ENCODE data around the gene CKB.

The CKB gene

GRCh38 chr14:103548463-103549351 is 26.1 kb upstream of the CKB start:
- Histone ChIP-seq H3K36me3 (ENCODE audit: control insufficient read depth in 1 of 2, insufficient read depth in 2 of 2, low read length in 2 of 2) (no peaks in the 10 kb centered on the region), H3K4me3 (ENCODE audit: low read depth in 1 of 2, low read length in 2 of 2) (no peak overlapping the region), H3K4me1 (ENCODE audit: control insufficient read depth in 1 of 2, insufficient read depth in 2 of 2, low read length in 2 of 2) (peaks cover 0 to 60% of the 10 kb centered on the region in 2 donors), H3K27ac (ENCODE audit: low read length) (no peak overlapping the region), H3K9me3 (ENCODE audit: control insufficient read depth in 1 of 2, low read length in 2 of 2) (no peaks in the 10 kb centered on the region), H3K27me3 (ENCODE audit: low read depth, low read length) (no peaks in the 10 kb centered on the region)

GRCh38 chr14:103547941-103548462 is 25.4 kb upstream of the CKB start:
- Histone ChIP-seq H3K36me3 (ENCODE audit: control insufficient read depth in 1 of 2, insufficient read depth in 2 of 2, low read length in 2 of 2) (no peaks in the 10 kb centered on the region), H3K27ac (ENCODE audit: low read length) (no peak overlapping the region), H3K9me3 (ENCODE audit: control insufficient read depth in 1 of 2, low read length in 2 of 2) (no peaks in the 10 kb centered on the region), H3K4me1 (ENCODE audit: control insufficient read depth in 1 of 2, insufficient read depth in 2 of 2, low read length in 2 of 2) (peaks cover 0 to 68% of the 10 kb centered on the region in 2 donors), H3K4me3 (ENCODE audit: low read depth in 1 of 2, low read length in 2 of 2) (no peak overlapping the region), H3K27me3 (ENCODE audit: low read depth, low read length) (no peaks in the 10 kb centered on the region)

GRCh38 chr14:103547455-103547940 is 24.9 kb upstream of the CKB start:
- no peaks in the 10 kb centered on the region for H3K27me3 ChIP-seq (ENCODE audit: low read depth, low read length)
- no peak overlapping the region for H3K27ac ChIP-seq (ENCODE audit: low read length)
- no peak overlapping the region for H3K4me3 ChIP-seq (ENCODE audit: low read depth in 1 of 2, low read length in 2 of 2)
- H3K9me3 ChIP-seq (ENCODE audit: control insufficient read depth in 1 of 2, low read length in 2 of 2), result no peaks in the 10 kb centered on the region
- H3K36me3 ChIP-seq (ENCODE audit: control insufficient read depth in 1 of 2, insufficient read depth in 2 of 2, low read length in 2 of 2), result no peaks in the 10 kb centered on the region
- peaks cover 0 to 72% of the 10 kb centered on the region in 2 donors for H3K4me1 ChIP-seq (ENCODE audit: control insufficient read depth in 1 of 2, insufficient read depth in 2 of 2, low read length in 2 of 2)

GRCh38 chr14:103546652-103547454 is 24.2 kb upstream of the CKB start:
- peaks cover 0 to 72% of the 10 kb centered on the region in 2 donors for H3K4me1 ChIP-seq (ENCODE audit: control insufficient read depth in 1 of 2, insufficient read depth in 2 of 2, low read length in 2 of 2)
- no peak overlapping the region for H3K4me3 ChIP-seq (ENCODE audit: low read depth in 1 of 2, low read length in 2 of 2)
- no peaks in the 10 kb centered on the region for H3K9me3 ChIP-seq (ENCODE audit: control insufficient read depth in 1 of 2, low read length in 2 of 2)
- H3K36me3 ChIP-seq (ENCODE audit: control insufficient read depth in 1 of 2, insufficient read depth in 2 of 2, low read length in 2 of 2), result no peaks in the 10 kb centered on the region
- no peak overlapping the region for H3K27ac ChIP-seq (ENCODE audit: low read length)
- no peaks in the 10 kb centered on the region for H3K27me3 ChIP-seq (ENCODE audit: low read depth, low read length)

- no peak overlapping the region for H3K4me3 ChIP-seq (ENCODE audit: low read depth in 1 of 2, low read length in 2 of 2)
- H3K9me3 ChIP-seq (ENCODE audit: control insufficient read depth in 1 of 2, low read length in 2 of 2), result no peaks in the 10 kb centered on the region
- H3K27me3 ChIP-seq (ENCODE audit: low read depth, low read length), result no peaks in the 10 kb centered on the region
- no peak overlapping the region for H3K27ac ChIP-seq (ENCODE audit: low read length)
- H3K36me3 ChIP-seq (ENCODE audit: control insufficient read depth in 1 of 2, insufficient read depth in 2 of 2, low read length in 2 of 2), result no peaks in the 10 kb centered on the region
- peaks cover 0 to 77% of the 10 kb centered on the region in 2 donors for H3K4me1 ChIP-seq (ENCODE audit: control insufficient read depth in 1 of 2, insufficient read depth in 2 of 2, low read length in 2 of 2)
Observed at GRCh38 chr14:103545915-103546651, 23.5 kb upstream of the CKB start.

- H3K27ac ChIP-seq (ENCODE audit: low read length), result no peak overlapping the region
- no peak overlapping the region for H3K4me3 ChIP-seq (ENCODE audit: low read depth in 1 of 2, low read length in 2 of 2)
- no peaks in the 10 kb centered on the region for H3K36me3 ChIP-seq (ENCODE audit: control insufficient read depth in 1 of 2, insufficient read depth in 2 of 2, low read length in 2 of 2)
- no peaks in the 10 kb centered on the region for H3K9me3 ChIP-seq (ENCODE audit: control insufficient read depth in 1 of 2, low read length in 2 of 2)
- H3K27me3 ChIP-seq (ENCODE audit: low read depth, low read length), result no peaks in the 10 kb centered on the region
- peaks cover 0 to 77% of the 10 kb centered on the region in 2 donors for H3K4me1 ChIP-seq (ENCODE audit: control insufficient read depth in 1 of 2, insufficient read depth in 2 of 2, low read length in 2 of 2)
Observed at GRCh38 chr14:103545219-103545914, 22.7 kb upstream of the CKB start.

GRCh38 chr14:103544388-103545218 is 22.0 kb upstream of the CKB start:
- no peaks in the 10 kb centered on the region for H3K36me3 ChIP-seq (ENCODE audit: control insufficient read depth in 1 of 2, insufficient read depth in 2 of 2, low read length in 2 of 2)
- peaks cover 0 to 78% of the 10 kb centered on the region in 2 donors for H3K4me1 ChIP-seq (ENCODE audit: control insufficient read depth in 1 of 2, insufficient read depth in 2 of 2, low read length in 2 of 2)
- H3K9me3 ChIP-seq (ENCODE audit: control insufficient read depth in 1 of 2, low read length in 2 of 2), result no peaks in the 10 kb centered on the region
- H3K27me3 ChIP-seq (ENCODE audit: low read depth, low read length), result no peaks in the 10 kb centered on the region
- H3K27ac ChIP-seq (ENCODE audit: low read length), result no peak overlapping the region
- H3K4me3 ChIP-seq (ENCODE audit: low read depth in 1 of 2, low read length in 2 of 2), result peak overlapping the region in 1 of 2 donors; percentile 38

- Histone ChIP-seq H3K4me1 (ENCODE audit: control insufficient read depth in 1 of 2, insufficient read depth in 2 of 2, low read length in 2 of 2) (peaks cover 0 to 79% of the 10 kb centered on the region in 2 donors), H3K36me3 (ENCODE audit: control insufficient read depth in 1 of 2, insufficient read depth in 2 of 2, low read length in 2 of 2) (no peaks in the 10 kb centered on the region), H3K27ac (ENCODE audit: low read length) (no peak overlapping the region), H3K4me3 (ENCODE audit: low read depth in 1 of 2, low read length in 2 of 2) (peak overlapping the region in 1 of 2 donors; percentile 38), H3K27me3 (ENCODE audit: low read depth, low read length) (no peaks in the 10 kb centered on the region), H3K9me3 (ENCODE audit: control insufficient read depth in 1 of 2, low read length in 2 of 2) (no peaks in the 10 kb centered on the region)
Observed at GRCh38 chr14:103543721-103544387, 21.2 kb upstream of the CKB start.

- Histone ChIP-seq H3K27me3 (ENCODE audit: low read depth, low read length) (no peaks in the 10 kb centered on the region), H3K4me3 (ENCODE audit: low read depth in 1 of 2, low read length in 2 of 2) (peak overlapping the region in 1 of 2 donors; percentile 17), H3K36me3 (ENCODE audit: control insufficient read depth in 1 of 2, insufficient read depth in 2 of 2, low read length in 2 of 2) (no peaks in the 10 kb centered on the region), H3K9me3 (ENCODE audit: control insufficient read depth in 1 of 2, low read length in 2 of 2) (no peaks in the 10 kb centered on the region), H3K27ac (ENCODE audit: low read length) (no peak overlapping the region), H3K4me1 (ENCODE audit: control insufficient read depth in 1 of 2, insufficient read depth in 2 of 2, low read length in 2 of 2) (peaks cover 0 to 81% of the 10 kb centered on the region in 2 donors)
Observed at GRCh38 chr14:103543140-103543539, 20.5 kb upstream of the CKB start.
